Liver (tissue), 3 donors: ENCODE data around the gene HAO1.

ENCODE experiments used
- ATF3 ChIP-seq: IDR thresholded peaks from 2 replicates; pipeline ENCODE4 v1.6.1; 2016; ENCODE audit warnings: antibody characterized with exemption
- CTCF ChIP-seq: fragments of 150-350 bp; IDR thresholded peaks from 2 replicates; pipeline ENCODE4 v1.5.1; 2017; ENCODE audit warnings: improper control_type of control experiment, low read depth, low read length; ENCODE audit not compliant: missing input control
- EGR1 ChIP-seq, 2 donors: IDR thresholded peaks; 2 replicates each; pipeline ENCODE4 v1.6.1; 2016 to 2018; ENCODE audit warnings: antibody characterized with exemption in 2 of 2, low read depth in 2 of 2
- GABPA ChIP-seq, 2 donors: IDR thresholded peaks in 1 of 2; conservative IDR thresholded peaks in 1 of 2; 2 replicates each; pipeline ENCODE4 v1.6.1; 2016; ENCODE audit warnings: antibody characterized with exemption in 2 of 2, mild to moderate bottlenecking in 1 of 2, moderate library complexity in 1 of 2
- HNF4G ChIP-seq: IDR thresholded peaks from 2 replicates; pipeline ENCODE4 v1.6.1; 2016; ENCODE audit warnings: antibody characterized with exemption
- MAX ChIP-seq: IDR thresholded peaks from 2 replicates; pipeline ENCODE4 v1.6.1; 2016; ENCODE audit warnings: antibody characterized with exemption
- NR2F2 ChIP-seq: IDR thresholded peaks from 2 replicates; pipeline ENCODE4 v1.6.1; 2016; ENCODE audit warnings: antibody characterized with exemption
- RAD21 ChIP-seq, 2 donors: IDR thresholded peaks; 2 replicates each; pipeline ENCODE4 v1.6.1; 2016; ENCODE audit warnings: antibody characterized with exemption in 2 of 2, mild to moderate bottlenecking in 2 of 2
- REST ChIP-seq: IDR thresholded peaks from 2 replicates; pipeline ENCODE4 v1.6.1; 2016; ENCODE audit warnings: antibody characterized with exemption, mild to moderate bottlenecking
- RXRA ChIP-seq, 2 donors: IDR thresholded peaks; 2 replicates each; pipeline ENCODE4 v1.6.1; 2017 to 2018; ENCODE audit warnings: antibody characterized with exemption in 2 of 2, mild to moderate bottlenecking in 1 of 2
- TAF1 ChIP-seq: conservative IDR thresholded peaks from 2 replicates; pipeline ENCODE4 v1.6.1; 2016; ENCODE audit warnings: antibody characterized with exemption, mild to moderate bottlenecking
- YY1 ChIP-seq: IDR thresholded peaks from 2 replicates; pipeline ENCODE4 v1.6.1; 2016; ENCODE audit warnings: antibody characterized with exemption, mild to moderate bottlenecking
- ZBTB33 ChIP-seq: IDR thresholded peaks from 2 replicates; pipeline ENCODE4 v1.6.1; 2016; ENCODE audit warnings: antibody characterized with exemption
- donor health status: healthy.
- donor health status: healthy.

GRCh38 chr20:7848351-7848750 is 91.9 kb downstream of the HAO1 start:
- TF ChIP-seq CTCF (no peak), RXRA (IDR thresholded peaks at IDR 0.05) (no peak), EGR1 (IDR thresholded peaks at IDR 0.05; ENCODE audit: low read depth in 2 of 2) (no peak), ZBTB33 (no peak), REST (no peak), TAF1 (no peak), RAD21 (IDR thresholded peaks at IDR 0.05) (no peak), YY1 (no peak), MAX (no peak), GABPA (IDR thresholded peaks at IDR 0.05 in 1 of 2, conservative IDR thresholded peaks at IDR 0.05 in 1 of 2) (no peak), ATF3 (no peak), NR2F2 (no peak), HNF4G (no peak)
